ENCODE data around the gene SUV39H1. TPM values are rescaled to one million over a fixed set of nuclear protein-coding genes. Genes with fewer than 3 reads are reported as not detected.
"Not testable (repeated sequence)": the region's sequence is repeated elsewhere in the genome, so short reads cannot be mapped to it uniquely, and the experiment has no call there.

SUV39H1 gene
- total RNA-seq, 2 experiments from 2014 or later, result 31.5 to 31.9 TPM

GRCh38 chrX:48676106-48676892, 20.2 kb upstream of the SUV39H1 start:
- no peaks in the 10 kb centered on the region for H3K9me3 Mint-ChIP-seq
- CTCF ChIA-PET, result interaction anchor here (1.0 to 1.1 kb wide), 2 partner anchors 10 to 13 kb away, joined by 4 read pairs; no protein-coding TSS in a partner anchor

GRCh38 chrX:48676893-48677270, 19.7 kb upstream of the SUV39H1 start:
- Mint-ChIP-seq H3K4me3 (peak overlapping the region; percentile 90), H3K27ac (peak overlapping the region; percentile 91), H3K27me3 (ENCODE audit: low read depth) (no peaks in the 10 kb centered on the region), H3K4me1 (ENCODE audit: low read depth) (peaks cover 26% of the 10 kb centered on the region), H3K9me3 (no peaks in the 10 kb centered on the region), H3K36me3 (ENCODE audit: low read depth) (no peaks in the 10 kb centered on the region)
- intact Hi-C loops (cut with micrococcal nuclease), result loop anchor here (1.0 to 10.0 kb wide), 5 partner anchors 19 to 368 kb away; partner anchors contain the start of genes SUV39H1, TFE3 and WDR13
- CTCF ChIA-PET, result interaction anchor here (1.0 to 1.1 kb wide), 2 partner anchors 10 to 14 kb away, joined by 4 read pairs; no protein-coding TSS in a partner anchor
- peak; percentile 20 for DNase-seq

More at GRCh38 chrX:48676106-48676892, 20.2 kb upstream of the SUV39H1 start:
- H3K4me3 Mint-ChIP-seq, result peak overlapping the region; percentile 90
- H3K4me1 Mint-ChIP-seq (ENCODE audit: low read depth), result peaks cover 25% of the 10 kb centered on the region
- no peaks in the 10 kb centered on the region for H3K27me3 Mint-ChIP-seq (ENCODE audit: low read depth)
- DNase-seq, result peak; percentile 90
- H3K27ac Mint-ChIP-seq, result peak overlapping the region; percentile 91
- H3K36me3 Mint-ChIP-seq (ENCODE audit: low read depth), result no peaks in the 10 kb centered on the region
- intact Hi-C loops (cut with micrococcal nuclease), result loop anchor here (1.0 to 10.0 kb wide), 5 partner anchors 20 to 369 kb away; partner anchors contain the start of genes SUV39H1, TFE3 and WDR13

GRCh38 chrX:48677516-48677915, 19.0 kb upstream of the SUV39H1 start:
- Mint-ChIP-seq H3K4me3 (peak overlapping the region; percentile 90), H3K9me3 (no peaks in the 10 kb centered on the region), H3K27me3 (ENCODE audit: low read depth) (no peaks in the 10 kb centered on the region), H3K4me1 (ENCODE audit: low read depth) (peaks cover 30% of the 10 kb centered on the region), H3K27ac (peak overlapping the region; percentile 91), H3K36me3 (ENCODE audit: low read depth) (no peaks in the 10 kb centered on the region)
- CTCF ChIA-PET, result no interaction called here
- no peak for DNase-seq
- intact Hi-C loops (cut with micrococcal nuclease), result loop anchor here (10.0 kb wide), 2 partner anchors 83 to 367 kb away; partner anchors contain the start of genes TFE3 and WDR13

- H3K9me3 Mint-ChIP-seq; H3K27ac Mint-ChIP-seq; H3K27me3 Mint-ChIP-seq (ENCODE audit: low read depth); H3K4me3 Mint-ChIP-seq; intact Hi-C loops (cut with micrococcal nuclease): not testable (repeated sequence)
- Mint-ChIP-seq H3K4me1 (ENCODE audit: low read depth) (peaks cover 46% of the 10 kb centered on the region), H3K36me3 (ENCODE audit: low read depth) (peaks cover 12% of the 10 kb centered on the region)
- DNase-seq, result peak; percentile 61
- CTCF ChIA-PET, result interaction anchor here (0.6 kb wide), 1 partner anchor 29 kb away, joined by 3 read pairs; no protein-coding TSS in a partner anchor
These were observed 16.1 kb upstream of the SUV39H1 start for GRCh38 chrX:48680467-48680866.

GRCh38 chrX:48680925-48681324, 15.6 kb upstream of the SUV39H1 start:
- H3K27me3 Mint-ChIP-seq (ENCODE audit: low read depth); DNase-seq; intact Hi-C loops (cut with micrococcal nuclease); H3K27ac Mint-ChIP-seq; H3K9me3 Mint-ChIP-seq; H3K4me3 Mint-ChIP-seq: not testable (repeated sequence)
- CTCF ChIA-PET, result interaction anchor here (0.6 kb wide), 1 partner anchor 29 kb away, joined by 3 read pairs; no protein-coding TSS in a partner anchor
- peaks cover 50% of the 10 kb centered on the region for H3K4me1 Mint-ChIP-seq (ENCODE audit: low read depth)
- H3K36me3 Mint-ChIP-seq (ENCODE audit: low read depth), result peaks cover 15% of the 10 kb centered on the region

- intact Hi-C loops (cut with micrococcal nuclease), result no loop called here
- Mint-ChIP-seq H3K4me1 (ENCODE audit: low read depth) (peaks cover 56% of the 10 kb centered on the region), H3K27me3 (ENCODE audit: low read depth) (no peaks in the 10 kb centered on the region), H3K9me3 (no peaks in the 10 kb centered on the region), H3K36me3 (ENCODE audit: low read depth) (peaks cover 21% of the 10 kb centered on the region), H3K27ac (no peak overlapping the region), H3K4me3 (peak overlapping the region; percentile 28)
- no peak for DNase-seq
- CTCF ChIA-PET, result no interaction called here
These were observed 14.9 kb upstream of the SUV39H1 start for GRCh38 chrX:48681539-48682183.

GRCh38 chrX:48682795-48683194, 13.7 kb upstream of the SUV39H1 start:
- H3K27me3 Mint-ChIP-seq (ENCODE audit: low read depth); H3K9me3 Mint-ChIP-seq; DNase-seq; intact Hi-C loops (cut with micrococcal nuclease): not testable (repeated sequence)
- Mint-ChIP-seq H3K36me3 (ENCODE audit: low read depth) (peaks cover 30% of the 10 kb centered on the region), H3K4me1 (ENCODE audit: low read depth) (peaks cover 61% of the 10 kb centered on the region), H3K4me3 (peak overlapping the region; percentile 96), H3K27ac (peak overlapping the region; percentile 97)
- CTCF ChIA-PET, result interaction anchor here (0.6 to 0.8 kb wide), 3 partner anchors 9 to 37 kb away, joined by 3 to 4 read pairs (median 3); partner anchors contain the start of gene SUV39H1

GRCh38 chrX:48683411-48683982, 13.0 kb upstream of the SUV39H1 start, which contains the start of gene WAS:
Gene WAS (plus strand): TSS chrX:48683799. CDS start chrX:48683854, 55 bp downstream.
- Mint-ChIP-seq H3K4me1 (ENCODE audit: low read depth) (peaks cover 57% of the 10 kb centered on the region), H3K9me3 (no peaks in the 10 kb centered on the region), H3K27ac (peak within 1 kb of the TSS; percentile 97), H3K4me3 (peak within 1 kb of the TSS; percentile 96), H3K27me3 (ENCODE audit: low read depth) (no peaks in the 10 kb centered on the region), H3K36me3 (ENCODE audit: low read depth) (peaks cover 32% of the 10 kb centered on the region)
- DNase-seq, result peak; percentile 65
- CTCF ChIA-PET, result interaction anchor here (0.6 to 0.8 kb wide), 3 partner anchors 10 to 36 kb away, joined by 3 to 4 read pairs (median 3); partner anchors contain the start of gene SUV39H1
- intact Hi-C loops (cut with micrococcal nuclease), result no loop called here

GRCh38 chrX:48684134-48684533, 12.4 kb upstream of the SUV39H1 start:
- intact Hi-C loops (cut with micrococcal nuclease), result no loop called here
- H3K4me1 Mint-ChIP-seq (ENCODE audit: low read depth), result peaks cover 57% of the 10 kb centered on the region
- no peaks in the 10 kb centered on the region for H3K9me3 Mint-ChIP-seq
- DNase-seq, result no peak
- peak overlapping the region; percentile 97 for H3K27ac Mint-ChIP-seq
- CTCF ChIA-PET, result no interaction called here
- peaks cover 32% of the 10 kb centered on the region for H3K36me3 Mint-ChIP-seq (ENCODE audit: low read depth)
- no peaks in the 10 kb centered on the region for H3K27me3 Mint-ChIP-seq (ENCODE audit: low read depth)
- H3K4me3 Mint-ChIP-seq, result peak overlapping the region; percentile 96

GRCh38 chrX:48685416-48685815, 11.1 kb upstream of the SUV39H1 start:
- peak overlapping the region; percentile 97 for H3K27ac Mint-ChIP-seq
- H3K9me3 Mint-ChIP-seq, result no peaks in the 10 kb centered on the region
- peaks cover 50% of the 10 kb centered on the region for H3K4me1 Mint-ChIP-seq (ENCODE audit: low read depth)
- intact Hi-C loops (cut with micrococcal nuclease), result no loop called here
- CTCF ChIA-PET, result no interaction called here
- H3K36me3 Mint-ChIP-seq (ENCODE audit: low read depth), result peaks cover 32% of the 10 kb centered on the region
- H3K27me3 Mint-ChIP-seq (ENCODE audit: low read depth), result no peaks in the 10 kb centered on the region
- no peak for DNase-seq
- no peak overlapping the region for H3K4me3 Mint-ChIP-seq

GRCh38 chrX:48688531-48689150, 7.9 kb upstream of the SUV39H1 start:
- DNase-seq, result no peak
- peaks cover 35% of the 10 kb centered on the region for H3K36me3 Mint-ChIP-seq (ENCODE audit: low read depth)
- H3K4me3 Mint-ChIP-seq, result no peak overlapping the region
- CTCF ChIA-PET, result no interaction called here
- H3K27me3 Mint-ChIP-seq (ENCODE audit: low read depth), result no peaks in the 10 kb centered on the region
- no peaks in the 10 kb centered on the region for H3K9me3 Mint-ChIP-seq
- intact Hi-C loops (cut with micrococcal nuclease), result no loop called here
- H3K27ac Mint-ChIP-seq, result no peak overlapping the region
- H3K4me1 Mint-ChIP-seq (ENCODE audit: low read depth), result peaks cover 32% of the 10 kb centered on the region
